MCF 10A (cell line): ENCODE results near the gene IQCM. TPM values are rescaled to one million over a fixed set of nuclear protein-coding genes. Genes with fewer than 3 reads are reported as not detected.
A peak's percentile ranks its signal among the peaks of the same experiment; 100 is the strongest.

Experiments
- BruUV-seq: library from RNA; stranded (reverse); fragments of 400-500 nt; replicated peaks from 2 replicates; lab custom pipeline; 2021; lab: Mats Ljungman, UMichigan
- CTCF ChIA-PET: fragments of 300-600 bp; sonication (Branson Sonifier 250); formaldehyde crosslinking; extraction: SDS; loops from one replicate; lab custom pipeline; 2021; ENCODE audit warnings: antibody characterized with exemption, inconsistent platforms; lab: Yijun Ruan, JAX
- POLR2A ChIA-PET: fragments of 300-600, 350-650 bp; sonication (Branson Sonifier 250); formaldehyde crosslinking; extraction: SDS; loops from one replicate; lab custom pipeline; 2020; ENCODE audit warnings: antibody characterized with exemption, inconsistent platforms; lab: Yijun Ruan, JAX
- DNase-seq: peaks from one replicate; pipeline ENCODE4 v3.0.0-alpha.2; 2018; ENCODE audit not compliant: unreplicated experiment
- H3K27ac Mint-ChIP-seq: one replicate; pipeline ENCODE4 v1.8.0; 2022; ENCODE audit warnings: mild to moderate bottlenecking, low read depth, mixed read lengths; ENCODE audit not compliant: unreplicated experiment
- H3K27me3 Mint-ChIP-seq: one replicate; pipeline ENCODE4 v1.8.0; 2022; ENCODE audit warnings: mixed read lengths; ENCODE audit not compliant: insufficient read depth, unreplicated experiment
- H3K36me3 Mint-ChIP-seq: one replicate; pipeline ENCODE4 v1.8.0; 2022; ENCODE audit warnings: mild to moderate bottlenecking, moderate library complexity, mixed read lengths; ENCODE audit not compliant: insufficient read depth, unreplicated experiment
- H3K4me1 Mint-ChIP-seq: one replicate; pipeline ENCODE4 v1.8.0; 2022; ENCODE audit warnings: mixed read lengths; ENCODE audit not compliant: insufficient read depth, unreplicated experiment
- H3K4me3 Mint-ChIP-seq: one replicate; pipeline ENCODE4 v1.8.0; 2022; ENCODE audit warnings: mild to moderate bottlenecking, moderate library complexity, mixed read lengths; ENCODE audit not compliant: unreplicated experiment
- H3K9me3 Mint-ChIP-seq: one replicate; pipeline ENCODE4 v1.8.0; 2022; ENCODE audit warnings: mixed read lengths; ENCODE audit not compliant: unreplicated experiment
- intact Hi-C: fragments of 100-400 bp; cut with micrococcal nuclease; formaldehyde crosslinking; loops from 2 replicates; pipeline ENCODE4 v1.14.1; 2022
- total RNA-seq: library from RNA; stranded (reverse); gene quantifications from 2 replicates; pipeline ENCODE4 v1.2.3, GENCODE V29; 2022
- TF ChIP-seq, protein P1 (sequence below): fragments of 200-600 bp; IDR thresholded peaks from one replicate; pipeline ENCODE4 v1.8.0; 2022; ENCODE audit warnings: antibody characterized with exemption, mild to moderate bottlenecking; ENCODE audit not compliant: unreplicated experiment

Gene IQCM
- total RNA-seq, 1 experiment from 2014 or later, result not detected

DNA sequence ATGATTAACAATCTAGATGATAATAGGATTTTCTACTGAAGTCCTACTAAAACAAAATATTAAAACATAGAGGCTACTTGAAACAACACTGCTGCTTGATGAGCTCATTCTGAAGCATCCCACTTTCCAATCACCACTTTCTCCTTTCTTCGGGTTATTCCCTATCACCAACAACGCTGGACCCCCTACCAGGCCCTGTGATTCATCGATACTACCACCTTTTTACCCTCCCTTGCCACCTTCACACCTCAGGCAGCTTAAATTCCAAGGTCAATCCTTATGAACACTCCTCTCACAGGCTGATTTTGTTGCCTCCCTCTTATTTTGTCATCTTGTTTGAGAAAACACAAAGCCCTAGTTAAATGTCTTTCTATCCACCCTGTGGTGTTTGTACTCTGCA lies 102.6 kb downstream of the IQCM start:
- no TSS peak for BruUV-seq

DNA sequence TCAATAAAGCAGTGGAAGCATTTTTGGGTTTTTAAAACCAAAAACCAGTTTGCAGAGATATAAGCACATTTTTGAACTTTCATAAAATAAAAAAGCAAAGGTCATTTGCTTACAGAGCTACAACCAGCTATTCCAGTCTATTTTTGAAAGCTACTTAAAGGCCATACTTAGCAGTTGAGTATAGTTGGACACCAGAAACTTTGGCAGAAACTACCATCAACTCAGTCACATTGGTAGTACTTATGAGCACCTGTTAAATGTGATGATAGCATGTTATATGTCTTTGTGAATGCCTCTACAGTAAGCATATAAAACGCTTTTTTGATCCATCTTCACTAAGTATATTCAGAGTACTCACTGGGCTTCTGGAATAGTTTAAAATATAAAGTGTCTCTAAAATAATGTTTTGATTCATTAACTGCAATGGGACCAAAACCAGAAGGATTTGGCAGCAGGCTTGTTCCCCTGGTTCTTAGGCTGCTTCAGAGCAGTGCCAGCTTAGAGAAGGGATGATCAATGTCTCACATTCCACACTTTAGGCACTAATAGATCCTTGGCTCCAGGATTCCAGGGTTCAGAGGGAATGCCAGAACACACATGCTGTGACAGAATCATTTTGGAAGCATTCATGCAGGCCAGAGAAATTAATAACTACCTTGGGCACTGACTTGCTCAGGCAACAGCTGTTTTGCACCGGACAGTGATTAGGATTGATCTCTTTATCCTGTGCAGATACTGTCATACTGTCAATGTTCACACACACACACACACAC lies 103.9 kb downstream of the IQCM start:
- no TSS peak for BruUV-seq
- TF ChIP-seq, protein P1, sequence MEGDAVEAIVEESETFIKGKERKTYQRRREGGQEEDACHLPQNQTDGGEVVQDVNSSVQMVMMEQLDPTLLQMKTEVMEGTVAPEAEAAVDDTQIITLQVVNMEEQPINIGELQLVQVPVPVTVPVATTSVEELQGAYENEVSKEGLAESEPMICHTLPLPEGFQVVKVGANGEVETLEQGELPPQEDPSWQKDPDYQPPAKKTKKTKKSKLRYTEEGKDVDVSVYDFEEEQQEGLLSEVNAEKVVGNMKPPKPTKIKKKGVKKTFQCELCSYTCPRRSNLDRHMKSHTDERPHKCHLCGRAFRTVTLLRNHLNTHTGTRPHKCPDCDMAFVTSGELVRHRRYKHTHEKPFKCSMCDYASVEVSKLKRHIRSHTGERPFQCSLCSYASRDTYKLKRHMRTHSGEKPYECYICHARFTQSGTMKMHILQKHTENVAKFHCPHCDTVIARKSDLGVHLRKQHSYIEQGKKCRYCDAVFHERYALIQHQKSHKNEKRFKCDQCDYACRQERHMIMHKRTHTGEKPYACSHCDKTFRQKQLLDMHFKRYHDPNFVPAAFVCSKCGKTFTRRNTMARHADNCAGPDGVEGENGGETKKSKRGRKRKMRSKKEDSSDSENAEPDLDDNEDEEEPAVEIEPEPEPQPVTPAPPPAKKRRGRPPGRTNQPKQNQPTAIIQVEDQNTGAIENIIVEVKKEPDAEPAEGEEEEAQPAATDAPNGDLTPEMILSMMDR, result no peak
- DNase-seq, result no peak
- Mint-ChIP-seq H3K4me3 (no peak overlapping the region), H3K27me3 (no peaks in the 10 kb centered on the region), H3K36me3 (no peaks in the 10 kb centered on the region), H3K27ac (no peak overlapping the region), H3K9me3 (no peaks in the 10 kb centered on the region), H3K4me1 (peaks cover 13% of the 10 kb centered on the region)
- POLR2A ChIA-PET, result interaction anchor here (0.6 to 1.6 kb wide), 2 partner anchors 11 to 13 kb away, joined by 3 read pairs; no protein-coding TSS in a partner anchor
- intact Hi-C loops, result no loop called here
- CTCF ChIA-PET, result interaction anchor here (0.6 kb wide), 2 partner anchors 62 to 202 kb away, joined by 4 read pairs; no protein-coding TSS in a partner anchor

More for the DNA sequence above, 102.6 kb downstream of the IQCM start:
- H3K27me3 Mint-ChIP-seq, result no peaks in the 10 kb centered on the region
- H3K9me3 Mint-ChIP-seq, result no peaks in the 10 kb centered on the region
- CTCF ChIA-PET, result no interaction called here
- no peak overlapping the region for H3K4me3 Mint-ChIP-seq
- TF ChIP-seq, protein P1, result no peak
- intact Hi-C loops, result no loop called here
- no peak for DNase-seq
- peaks cover 10% of the 10 kb centered on the region for H3K4me1 Mint-ChIP-seq
- no peak overlapping the region for H3K27ac Mint-ChIP-seq
- no peaks in the 10 kb centered on the region for H3K36me3 Mint-ChIP-seq
- POLR2A ChIA-PET, result no interaction called here

DNA sequence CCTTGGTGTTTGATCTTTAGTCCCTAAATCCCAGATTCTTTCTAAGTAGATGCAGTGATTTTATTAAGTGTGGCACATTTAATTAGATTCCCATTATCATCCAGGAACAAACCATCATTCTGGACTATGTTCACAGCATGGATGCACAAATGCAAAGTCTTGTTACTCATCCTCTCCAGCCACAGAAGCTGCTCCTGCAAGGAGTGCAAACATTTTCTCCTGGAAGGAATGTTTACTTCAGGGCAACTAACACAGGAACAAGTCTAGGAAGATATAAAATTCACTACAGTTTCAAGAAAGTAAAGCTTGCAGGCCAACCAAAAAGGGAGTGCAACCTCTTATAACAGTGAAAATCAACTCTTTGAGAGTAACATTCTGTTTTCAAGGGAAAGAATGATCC lies 106.0 kb downstream of the IQCM start:
- Mint-ChIP-seq H3K4me3 (no peak overlapping the region), H3K9me3 (no peaks in the 10 kb centered on the region), H3K36me3 (no peaks in the 10 kb centered on the region), H3K27ac (no peak overlapping the region), H3K27me3 (no peaks in the 10 kb centered on the region), H3K4me1 (peaks cover 13% of the 10 kb centered on the region)
- intact Hi-C loops, result loop anchor here (2.0 to 10.0 kb wide), 2 partner anchors 25 to 185 kb away; no protein-coding TSS in a partner anchor
- CTCF ChIA-PET, result no interaction called here
- no peak for DNase-seq
- POLR2A ChIA-PET, result interaction anchor here (0.6 kb wide), 1 partner anchor 16 kb away, joined by 3 read pairs; no protein-coding TSS in a partner anchor
- TF ChIP-seq, protein P1, result no peak
- BruUV-seq, result no TSS peak

- TF ChIP-seq, protein P1, result no peak
- intact Hi-C loops, result loop anchor here (2.0 to 10.0 kb wide), 2 partner anchors 26 to 186 kb away; no protein-coding TSS in a partner anchor
- no peaks in the 10 kb centered on the region for H3K36me3 Mint-ChIP-seq
- DNase-seq, result peak; percentile 73
- POLR2A ChIA-PET, result interaction anchor here (0.7 kb wide), 2 partner anchors 825 to 1891 kb away, joined by 4 read pairs; no protein-coding TSS in a partner anchor
- H3K4me1 Mint-ChIP-seq, result peaks cover 13% of the 10 kb centered on the region
- no peaks in the 10 kb centered on the region for H3K27me3 Mint-ChIP-seq
- CTCF ChIA-PET, result no interaction called here
- H3K4me3 Mint-ChIP-seq, result no peak overlapping the region
- H3K27ac Mint-ChIP-seq, result peak overlapping the region; percentile 76
- no TSS peak for BruUV-seq
- no peaks in the 10 kb centered on the region for H3K9me3 Mint-ChIP-seq
These were observed 107.0 kb downstream of the IQCM start for GRCh38 chr4:149708513-149709130.
